ENCODE measurements around the gene SHISAL1. TPM values are rescaled to one million over a fixed set of nuclear protein-coding genes. Genes with fewer than 3 reads are reported as not detected.
"Not testable (repeated sequence)": the region's sequence is repeated elsewhere in the genome, so short reads cannot be mapped to it uniquely, and the experiment has no call there.

Gene SHISAL1
- total RNA-seq, 1 experiment from 2014 or later, result 2.4 TPM

DNA sequence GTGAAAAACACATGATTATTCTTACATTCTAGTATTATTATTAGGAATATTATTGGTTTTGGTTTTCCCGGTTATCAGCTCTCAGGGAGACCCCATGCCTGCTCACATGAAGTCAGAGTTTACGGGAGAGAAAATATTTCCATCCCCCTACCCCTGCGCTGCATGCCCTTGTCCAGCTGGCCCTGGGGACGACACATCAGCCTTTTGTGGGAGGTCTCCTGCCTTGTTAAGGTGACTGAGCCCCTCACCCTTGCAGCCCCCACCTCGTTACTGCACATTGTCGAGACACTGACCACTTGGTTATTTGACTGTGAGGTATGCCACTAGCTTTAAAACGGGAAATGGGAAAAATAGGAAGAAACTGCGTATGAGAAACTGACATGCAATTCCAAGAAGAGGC is 69.0 kb downstream of the SHISAL1 start:
- no peaks in the 10 kb centered on the region for H3K36me3 ChIP-seq
- H3K9me3 ChIP-seq (replicated peaks), result no peaks in the 10 kb centered on the region
- H3K4me1 ChIP-seq (replicated peaks), result no peaks in the 10 kb centered on the region
- DNase-seq (ENCODE audit: low read depth in 1 of 2, low spot score in 2 of 2), result peak in 1 of 2 experiments; percentile 21
- no peak overlapping the region for H3K27ac ChIP-seq
- H3K4me3 ChIP-seq, result no peak overlapping the region
- H3K27me3 ChIP-seq (replicated peaks), result no peaks in the 10 kb centered on the region

GRCh38 chr22:44242946-44243724 is 69.6 kb downstream of the SHISAL1 start:
- Histone ChIP-seq H3K9me3 (replicated peaks) (no peaks in the 10 kb centered on the region), H3K27ac (no peak overlapping the region), H3K27me3 (replicated peaks) (no peaks in the 10 kb centered on the region), H3K36me3 (no peaks in the 10 kb centered on the region), H3K4me3 (no peak overlapping the region), H3K4me1 (replicated peaks) (no peaks in the 10 kb centered on the region)
- peak in 1 of 2 experiments; percentile 34 for DNase-seq (ENCODE audit: low read depth in 1 of 2, low spot score in 2 of 2)

GRCh38 chr22:44241121-44241520 is 71.6 kb downstream of the SHISAL1 start:
- not testable (repeated sequence) for H3K27ac ChIP-seq; H3K9me3 ChIP-seq (replicated peaks); H3K36me3 ChIP-seq; DNase-seq (ENCODE audit: low read depth in 1 of 2, low spot score in 2 of 2); H3K4me1 ChIP-seq (replicated peaks); H3K4me3 ChIP-seq; H3K27me3 ChIP-seq (replicated peaks)

GRCh38 chr22:44237290-44237689 is 75.5 kb downstream of the SHISAL1 start:
- no peak overlapping the region for H3K4me3 ChIP-seq
- H3K27me3 ChIP-seq (replicated peaks), result no peaks in the 10 kb centered on the region
- H3K4me1 ChIP-seq (replicated peaks), result no peaks in the 10 kb centered on the region
- no peak overlapping the region for H3K27ac ChIP-seq
- DNase-seq (ENCODE audit: low read depth in 1 of 2, low spot score in 2 of 2), result no peak
- H3K9me3 ChIP-seq (replicated peaks), result no peaks in the 10 kb centered on the region
- no peaks in the 10 kb centered on the region for H3K36me3 ChIP-seq

DNA sequence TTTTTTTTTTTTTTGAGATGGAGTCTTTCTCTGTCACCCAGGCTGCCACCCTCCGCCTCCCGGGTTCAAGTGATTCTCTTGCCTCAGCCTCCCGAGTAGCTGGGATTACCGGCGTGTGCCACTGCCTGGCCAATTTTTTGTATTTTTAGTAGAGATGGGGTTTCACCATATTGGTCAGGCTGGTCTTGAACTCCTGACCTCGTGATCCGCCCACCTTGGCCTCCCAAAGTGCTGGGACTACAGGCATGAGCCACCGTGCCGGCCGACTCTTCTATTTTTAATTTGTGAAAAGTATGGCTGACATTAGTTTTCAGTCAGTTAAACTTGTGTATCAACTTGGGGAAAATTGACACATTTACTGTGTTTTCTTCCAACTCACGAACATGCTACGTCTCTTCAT is 78.4 kb downstream of the SHISAL1 start:
- not testable (repeated sequence) for DNase-seq (ENCODE audit: low read depth in 1 of 2, low spot score in 2 of 2)

DNA sequence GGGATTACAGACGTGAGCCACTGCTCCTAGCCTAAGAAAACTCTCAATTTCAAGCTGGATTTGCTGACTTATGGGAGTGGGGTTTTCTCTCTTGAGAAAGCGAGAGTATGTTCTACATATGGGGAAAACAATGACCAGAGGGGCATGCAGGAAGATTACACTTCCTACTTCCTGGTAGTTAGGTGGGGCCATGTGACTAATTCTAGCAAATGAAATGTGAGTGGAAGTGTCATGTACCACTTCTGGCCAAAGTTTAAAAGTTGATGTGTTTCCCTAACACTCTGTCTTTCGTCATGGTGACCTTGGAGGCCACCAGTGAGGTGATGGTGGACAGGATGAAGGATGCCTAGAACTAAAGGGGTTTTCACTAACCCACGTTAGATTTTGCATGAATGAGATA is 81.5 kb downstream of the SHISAL1 start:
- H3K9me3 ChIP-seq (replicated peaks), result no peaks in the 10 kb centered on the region
- no peak overlapping the region for H3K4me3 ChIP-seq
- no peaks in the 10 kb centered on the region for H3K4me1 ChIP-seq (replicated peaks)
- H3K27ac ChIP-seq, result no peak overlapping the region
- H3K36me3 ChIP-seq, result no peaks in the 10 kb centered on the region
- no peak for DNase-seq (ENCODE audit: low read depth in 1 of 2, low spot score in 2 of 2)
- H3K27me3 ChIP-seq (replicated peaks), result no peaks in the 10 kb centered on the region

More for the DNA sequence above, 78.4 kb downstream of the SHISAL1 start:
- H3K27ac ChIP-seq; H3K27me3 ChIP-seq (replicated peaks); H3K4me3 ChIP-seq; H3K4me1 ChIP-seq (replicated peaks); H3K9me3 ChIP-seq (replicated peaks); H3K36me3 ChIP-seq: not testable (repeated sequence)

DNA sequence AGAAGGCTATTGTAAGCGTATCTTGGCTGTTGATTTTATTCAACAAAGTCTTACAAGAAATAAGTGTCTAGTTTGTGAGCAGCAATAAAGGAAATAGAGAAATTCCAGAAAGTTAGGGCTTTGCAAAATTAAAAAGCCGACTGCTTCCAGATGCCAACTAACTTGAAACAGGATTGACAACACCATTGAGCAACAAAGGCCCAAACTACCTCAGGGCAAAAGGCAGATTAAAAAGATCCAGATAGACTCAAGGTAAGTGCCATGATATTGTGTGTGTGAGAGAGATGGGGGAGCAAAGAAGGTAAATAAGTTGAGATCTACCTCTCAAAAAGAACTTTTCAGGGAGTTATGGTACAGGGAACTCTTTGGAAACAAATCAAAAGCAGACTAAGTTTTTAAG is 82.9 kb downstream of the SHISAL1 start:
- no peaks in the 10 kb centered on the region for H3K4me1 ChIP-seq (replicated peaks)
- no peak for DNase-seq (ENCODE audit: low read depth in 1 of 2, low spot score in 2 of 2)
- no peaks in the 10 kb centered on the region for H3K9me3 ChIP-seq (replicated peaks)
- no peaks in the 10 kb centered on the region; the same call in 1 of the 2 replicates for H3K27me3 ChIP-seq (replicated peaks)
- H3K4me3 ChIP-seq, result no peak overlapping the region
- H3K27ac ChIP-seq, result no peak overlapping the region
- H3K36me3 ChIP-seq, result no peaks in the 10 kb centered on the region

- Histone ChIP-seq H3K9me3 (replicated peaks) (no peaks in the 10 kb centered on the region), H3K36me3 (no peaks in the 10 kb centered on the region), H3K4me3 (no peak overlapping the region), H3K27ac (no peak overlapping the region), H3K4me1 (replicated peaks) (no peaks in the 10 kb centered on the region), H3K27me3 (replicated peaks) (no peaks in the 10 kb centered on the region; the same call in 1 of the 2 replicates)
- DNase-seq (ENCODE audit: low read depth in 1 of 2, low spot score in 2 of 2), result no peak
These were observed 83.4 kb downstream of the SHISAL1 start for GRCh38 chr22:44229331-44229730.

- H3K4me3 ChIP-seq, result no peak overlapping the region
- peak in 1 of 2 experiments; percentile 28 for DNase-seq (ENCODE audit: low read depth in 1 of 2, low spot score in 2 of 2)
- H3K27ac ChIP-seq, result no peak overlapping the region
- H3K9me3 ChIP-seq (replicated peaks), result 0 out of 2 replicates have a peak, but pooled peaks cover 3% of the 10 kb centered on the region
- no peaks in the 10 kb centered on the region for H3K4me1 ChIP-seq (replicated peaks)
- H3K36me3 ChIP-seq, result no peaks in the 10 kb centered on the region
- H3K27me3 ChIP-seq (replicated peaks), result no peaks in the 10 kb centered on the region; the same call in 1 of the 2 replicates
These were observed 86.9 kb downstream of the SHISAL1 start for GRCh38 chr22:44225812-44226211.

GRCh38 chr22:44225091-44225689 is 87.6 kb downstream of the SHISAL1 start:
- no peak overlapping the region for H3K27ac ChIP-seq
- H3K9me3 ChIP-seq (replicated peaks), result 0 out of 2 replicates have a peak, but pooled peaks cover 3% of the 10 kb centered on the region
- no peaks in the 10 kb centered on the region for H3K4me1 ChIP-seq (replicated peaks)
- H3K27me3 ChIP-seq (replicated peaks), result no peaks in the 10 kb centered on the region; the same call in 1 of the 2 replicates
- H3K36me3 ChIP-seq, result no peaks in the 10 kb centered on the region
- DNase-seq (ENCODE audit: low read depth in 1 of 2, low spot score in 2 of 2), result peak in 1 of 2 experiments; percentile 21
- no peak overlapping the region for H3K4me3 ChIP-seq

DNA sequence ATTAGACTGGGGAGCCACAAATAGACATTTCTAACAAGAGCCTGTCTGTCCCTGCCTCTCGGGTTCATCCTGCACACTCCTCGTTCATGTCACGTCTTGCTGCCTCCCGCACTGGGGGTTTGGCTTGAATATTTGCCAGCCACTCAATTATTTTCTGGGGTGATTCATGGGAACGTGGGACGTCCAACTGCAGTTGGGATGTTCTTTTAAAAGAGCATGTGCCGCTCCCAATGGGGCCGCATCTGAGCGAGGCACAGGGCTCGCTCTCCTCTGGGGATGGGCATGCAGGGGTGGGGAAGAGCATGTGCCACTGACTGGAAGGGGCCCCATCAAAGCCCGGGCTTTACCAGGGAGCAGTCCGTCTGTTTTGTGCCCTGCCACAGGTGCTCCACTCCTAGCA is 88.6 kb downstream of the SHISAL1 start:
- Histone ChIP-seq H3K27ac (no peak overlapping the region), H3K9me3 (replicated peaks) (0 out of 2 replicates have a peak, but pooled peaks cover 3% of the 10 kb centered on the region), H3K36me3 (no peaks in the 10 kb centered on the region), H3K27me3 (replicated peaks) (no peaks in the 10 kb centered on the region; the same call in 1 of the 2 replicates), H3K4me1 (replicated peaks) (no peaks in the 10 kb centered on the region), H3K4me3 (no peak overlapping the region)
- peak in 1 of 2 experiments; percentile 22 for DNase-seq (ENCODE audit: low read depth in 1 of 2, low spot score in 2 of 2)

DNA sequence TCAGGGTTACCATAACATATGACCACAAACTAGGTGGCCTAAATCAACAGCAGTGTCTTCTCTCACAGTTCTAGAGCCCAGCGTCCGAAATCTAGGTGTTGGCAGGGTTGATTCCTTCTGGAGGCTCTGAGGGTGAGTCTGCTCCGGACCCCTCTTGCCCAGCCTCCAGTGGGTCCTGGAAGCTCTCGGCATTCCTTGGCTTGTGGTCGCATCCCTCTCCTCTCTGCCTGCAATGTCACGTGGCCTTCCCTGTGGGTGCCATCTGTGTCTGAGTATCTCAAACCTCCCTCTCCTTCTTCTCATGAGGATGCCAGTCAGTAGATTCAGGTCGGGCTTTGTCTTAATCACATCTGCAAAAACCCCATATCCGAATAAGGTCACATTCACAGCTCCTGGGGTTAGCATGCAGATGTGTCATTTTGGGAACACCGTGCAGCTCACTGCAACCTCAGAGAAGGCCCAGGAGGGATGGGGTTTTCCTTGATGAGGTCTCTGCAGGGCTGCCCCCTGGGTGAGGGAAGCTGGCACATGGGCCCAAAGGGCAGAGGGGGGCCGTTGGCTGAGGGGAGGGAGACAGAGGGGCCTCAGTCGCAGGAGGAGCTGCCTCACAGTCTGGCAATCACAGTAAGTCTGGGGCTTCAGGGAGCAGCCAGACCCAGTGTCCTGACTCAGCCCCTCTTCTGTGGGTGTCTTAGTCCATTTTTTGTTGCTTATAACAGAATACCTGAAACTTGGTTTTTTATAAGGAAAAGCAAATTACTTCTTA is 90.9 kb downstream of the SHISAL1 start:
- no peaks in the 10 kb centered on the region for H3K36me3 ChIP-seq
- 0 out of 2 replicates have a peak, but pooled peaks cover 3% of the 10 kb centered on the region for H3K9me3 ChIP-seq (replicated peaks)
- H3K4me3 ChIP-seq, result no peak overlapping the region
- H3K4me1 ChIP-seq (replicated peaks), result no peaks in the 10 kb centered on the region
- H3K27me3 ChIP-seq (replicated peaks), result no peaks in the 10 kb centered on the region; the same call in 1 of the 2 replicates
- H3K27ac ChIP-seq, result no peak overlapping the region
- DNase-seq (ENCODE audit: low read depth in 1 of 2, low spot score in 2 of 2), result peak in 1 of 2 experiments; percentile 25

DNA sequence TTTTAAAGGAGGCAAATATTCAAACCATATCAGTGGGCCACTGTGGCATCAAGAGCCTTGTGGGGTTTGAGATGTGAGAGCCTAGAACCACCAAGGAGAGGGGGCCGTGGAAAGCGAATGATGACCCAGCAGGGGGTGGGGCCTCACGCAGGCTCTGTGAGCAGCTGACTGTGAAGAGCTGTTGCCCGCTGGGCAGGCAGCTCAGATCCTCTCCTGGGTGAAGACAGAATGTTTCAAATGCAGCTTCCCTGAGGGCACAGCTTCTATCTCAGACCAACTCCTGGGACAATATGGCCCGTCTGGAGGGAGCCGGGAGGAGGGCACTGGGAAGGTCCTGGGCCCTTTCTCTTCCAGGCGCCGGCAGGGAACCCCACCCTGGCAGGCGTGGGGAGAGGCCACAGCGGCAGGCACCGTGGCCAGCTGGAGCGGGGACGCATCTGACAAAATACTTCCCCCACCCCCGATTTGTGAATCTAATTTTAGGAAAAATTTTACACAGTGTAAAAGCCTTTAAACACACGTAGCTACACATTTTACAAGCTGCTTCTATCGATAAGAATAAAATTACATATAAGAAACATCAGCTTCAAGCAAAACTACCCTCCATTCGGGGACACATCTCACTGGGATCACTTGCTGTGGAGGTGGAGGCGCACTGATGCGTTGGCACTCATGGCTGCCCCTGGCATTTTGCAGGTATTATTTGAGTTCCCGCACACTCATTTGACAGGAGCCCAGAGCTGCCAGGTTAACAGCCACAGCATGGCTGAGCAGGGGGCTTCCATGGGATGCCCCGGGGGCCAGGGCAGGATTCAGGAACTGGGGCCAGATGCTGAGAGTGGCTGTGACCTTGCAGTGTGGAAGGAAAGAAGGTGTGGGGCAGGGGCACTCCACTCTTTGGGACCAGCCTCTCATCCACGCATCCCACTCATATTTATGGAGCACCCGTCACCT is 91.7 kb downstream of the SHISAL1 start:
- no peaks in the 10 kb centered on the region for H3K36me3 ChIP-seq
- no peak overlapping the region for H3K27ac ChIP-seq
- H3K9me3 ChIP-seq (replicated peaks), result 0 out of 2 replicates have a peak, but pooled peaks cover 3% of the 10 kb centered on the region
- H3K27me3 ChIP-seq (replicated peaks), result no peaks in the 10 kb centered on the region; the same call in 1 of the 2 replicates
- H3K4me3 ChIP-seq, result no peak overlapping the region
- peak in 1 of 2 experiments; percentile 28 for DNase-seq (ENCODE audit: low read depth in 1 of 2, low spot score in 2 of 2)
- no peaks in the 10 kb centered on the region for H3K4me1 ChIP-seq (replicated peaks)
